HG02938 (cell line): Measurements from ENCODE around the gene OXCT1.
A peak's percentile ranks its signal among the peaks of the same experiment; 100 is the strongest.
"Not testable (repeated sequence)": the region's sequence is repeated elsewhere in the genome, so short reads cannot be mapped to it uniquely, and the experiment has no call there.

ENCODE experiments used
- ATAC-seq: cut with Tn5 transposase; IDR thresholded peaks from one replicate; pipeline ENCODE4 v1.9.1; 2021; ENCODE audit warnings: mild to moderate bottlenecking, moderate library complexity; ENCODE audit not compliant: unreplicated experiment

OXCT1 gene

GRCh38 chr5:41831155-41831554 lies 39.1 kb downstream of the OXCT1 start:
- no peak for ATAC-seq

GRCh38 chr5:41827792-41828191 lies 42.4 kb downstream of the OXCT1 start:
- ATAC-seq = no peak

GRCh38 chr5:41822036-41822435 lies 48.2 kb downstream of the OXCT1 start:
- no peak for ATAC-seq

- no peak for ATAC-seq
These were observed 49.2 kb downstream of the OXCT1 start for GRCh38 chr5:41821051-41821450.

- no peak for ATAC-seq
These were observed 50.1 kb downstream of the OXCT1 start for GRCh38 chr5:41820150-41820549.

GRCh38 chr5:41817625-41818301 lies 52.5 kb downstream of the OXCT1 start:
- ATAC-seq = no peak

- no peak for ATAC-seq
These were observed 54.5 kb downstream of the OXCT1 start for GRCh38 chr5:41815663-41816229.

GRCh38 chr5:41815261-41815660 lies 55.0 kb downstream of the OXCT1 start:
- no peak for ATAC-seq

GRCh38 chr5:41814306-41814705 lies 55.9 kb downstream of the OXCT1 start:
- not testable (repeated sequence) for ATAC-seq

GRCh38 chr5:41812156-41812555 lies 58.1 kb downstream of the OXCT1 start:
- ATAC-seq = no peak

- peak; percentile 58 for ATAC-seq
These were observed 61.1 kb downstream of the OXCT1 start for GRCh38 chr5:41809128-41809527.

- no peak for ATAC-seq
These were observed 61.9 kb downstream of the OXCT1 start for GRCh38 chr5:41808294-41808693.

- no peak for ATAC-seq
These were observed 72.6 kb downstream of the OXCT1 start for GRCh38 chr5:41797662-41798061.

- ATAC-seq = no peak
These were observed 74.2 kb downstream of the OXCT1 start for GRCh38 chr5:41796061-41796460.

- ATAC-seq = no peak
These were observed 75.1 kb downstream of the OXCT1 start for GRCh38 chr5:41795125-41795524.

- ATAC-seq = no peak
These were observed 75.8 kb downstream of the OXCT1 start for GRCh38 chr5:41794471-41794870.

GRCh38 chr5:41793141-41793770 lies 77.0 kb downstream of the OXCT1 start:
- no peak for ATAC-seq

GRCh38 chr5:41790038-41790776 lies 80.0 kb downstream of the OXCT1 start:
- no peak for ATAC-seq

GRCh38 chr5:41789434-41789833 lies 80.8 kb downstream of the OXCT1 start:
- ATAC-seq = no peak

- no peak for ATAC-seq
These were observed 81.3 kb downstream of the OXCT1 start for GRCh38 chr5:41788941-41789368.

- ATAC-seq = peak; percentile 54
These were observed 83.0 kb downstream of the OXCT1 start for GRCh38 chr5:41787265-41787664.

- ATAC-seq = no peak
These were observed 85.2 kb downstream of the OXCT1 start for GRCh38 chr5:41785061-41785460.
